GM19397 (cell line): ENCODE results near the gene MAB21L4.

Experiments used
- ATAC-seq: cut with Tn5 transposase; IDR thresholded peaks from one replicate; pipeline ENCODE4 v1.9.1; 2021; ENCODE audit warnings: mild to moderate bottlenecking, moderate library complexity; ENCODE audit not compliant: unreplicated experiment

MAB21L4 gene

DNA sequence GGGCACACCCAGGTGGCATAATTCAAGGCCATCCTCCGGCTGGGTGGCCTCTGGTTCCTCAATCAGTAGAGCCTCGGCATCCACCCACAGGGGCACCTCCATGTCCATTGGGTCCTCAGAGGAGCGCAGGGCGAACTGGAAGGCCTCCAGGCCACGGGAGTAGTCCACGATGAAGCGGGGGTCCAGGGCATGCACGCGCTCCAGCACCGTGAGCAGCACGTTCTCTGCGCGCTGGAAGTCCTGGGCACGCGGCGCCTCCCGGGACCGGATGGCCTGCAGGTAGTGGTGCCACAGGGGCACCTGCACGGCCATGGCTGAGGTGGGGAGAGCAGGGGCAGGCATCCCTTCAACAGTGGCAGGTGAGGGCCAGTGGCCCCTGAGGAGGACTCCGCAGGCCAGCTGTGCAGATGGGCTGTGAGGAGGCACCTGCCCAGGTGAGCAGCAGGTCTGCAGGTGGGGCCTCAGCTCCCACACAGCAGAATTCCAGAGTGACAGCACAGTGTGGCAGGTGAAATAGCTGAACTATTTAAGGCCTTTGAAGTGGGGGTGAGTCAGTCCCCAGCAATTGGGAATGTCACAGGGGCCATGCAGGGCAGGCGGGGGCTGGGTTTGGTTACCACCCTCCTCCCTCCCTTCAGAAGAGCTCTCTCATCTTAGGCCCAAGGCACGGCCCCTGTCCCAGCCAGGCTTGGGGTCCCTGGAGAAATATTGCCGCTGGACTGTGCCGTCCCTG is at the start of gene MAB21L4:
Gene MAB21L4, minus strand, starts transcription at position 501 of the 733 bp plus-strand sequence. Its CDS starts 159 bp downstream, at position 342.
- no peak for ATAC-seq

GRCh38 chr2:240936106-240936505 is 40.1 kb upstream of the MAB21L4 start:
- no peak for ATAC-seq

DNA sequence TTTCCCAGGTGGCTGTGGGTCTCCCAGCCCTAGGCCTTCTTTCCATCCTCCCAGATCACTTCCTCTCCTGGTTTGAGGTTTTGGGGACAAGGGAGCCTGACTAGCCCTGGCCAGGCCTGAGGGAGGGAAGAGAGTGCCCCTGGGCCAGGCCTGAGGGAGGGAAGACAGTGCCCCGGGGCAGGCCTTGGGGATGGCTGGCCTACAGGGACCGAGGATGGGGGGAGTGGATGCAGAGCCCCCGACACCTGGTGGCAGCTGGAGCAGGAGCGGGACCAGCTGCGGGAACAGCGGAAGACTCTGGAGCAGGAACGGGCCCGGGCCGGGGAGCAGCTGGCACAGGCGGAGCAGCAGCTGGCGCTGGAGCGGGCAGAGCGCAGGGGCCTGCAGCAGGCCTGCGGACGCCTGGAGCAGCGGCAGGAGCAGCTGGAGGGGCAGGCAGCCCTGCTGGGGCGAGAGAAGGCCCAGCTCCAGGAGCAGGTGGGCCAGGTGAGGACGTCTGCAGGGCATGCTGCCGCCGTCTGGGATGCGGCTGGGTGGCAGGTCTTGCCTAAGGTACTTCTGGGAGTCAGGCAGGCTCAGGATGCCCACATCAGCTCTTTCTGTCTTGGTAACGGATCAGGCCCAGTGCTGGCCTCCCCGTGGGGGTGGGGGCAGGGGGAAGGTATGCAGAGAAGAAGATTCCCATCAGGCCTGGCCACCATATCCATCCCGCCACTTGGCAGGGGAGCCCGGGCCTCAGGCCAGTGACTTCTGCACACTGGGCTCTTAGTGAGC is 39.3 kb upstream of the MAB21L4 start:
- ATAC-seq, result no peak

DNA sequence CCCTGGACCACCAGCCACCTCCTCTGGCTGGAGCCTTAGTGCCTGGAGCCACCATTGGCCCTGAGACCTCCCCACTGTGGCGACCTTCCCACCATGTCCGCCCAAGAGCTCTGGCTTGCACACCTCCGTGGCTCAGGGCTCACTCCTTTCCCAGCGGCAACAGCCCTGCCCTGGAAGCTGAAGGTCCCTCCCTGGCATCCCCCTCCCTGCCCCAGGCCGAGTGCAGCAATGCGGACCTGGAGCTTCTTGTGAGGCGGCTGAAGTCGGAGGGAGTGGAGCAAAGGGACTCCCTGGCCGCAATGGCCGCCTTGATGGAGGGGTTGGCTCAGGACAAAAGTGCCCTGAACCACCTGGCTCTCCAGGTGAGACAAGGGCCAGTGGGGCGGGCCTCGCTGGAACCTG is 38.7 kb upstream of the MAB21L4 start:
- ATAC-seq, result no peak

GRCh38 chr2:240933966-240934700 is 38.2 kb upstream of the MAB21L4 start:
- no peak for ATAC-seq

GRCh38 chr2:240933048-240933965 is 37.4 kb upstream of the MAB21L4 start:
- ATAC-seq, result no peak

DNA sequence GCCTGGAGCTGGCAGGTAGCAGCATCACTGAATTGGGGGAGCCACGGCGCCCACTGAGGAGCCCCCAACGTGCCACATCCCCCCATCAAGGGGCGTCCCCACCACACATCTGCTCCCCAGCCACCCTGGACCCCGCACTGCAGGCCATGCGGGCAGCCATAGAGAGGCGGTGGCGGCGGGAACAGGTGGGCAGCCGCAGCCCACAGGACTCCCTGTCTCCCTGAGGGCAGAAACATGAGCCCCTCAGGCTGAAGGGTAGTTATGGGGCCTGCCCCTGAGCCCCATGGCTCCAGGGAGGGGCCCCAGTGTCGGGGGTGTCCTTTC is 36.7 kb upstream of the MAB21L4 start:
- no peak for ATAC-seq

DNA sequence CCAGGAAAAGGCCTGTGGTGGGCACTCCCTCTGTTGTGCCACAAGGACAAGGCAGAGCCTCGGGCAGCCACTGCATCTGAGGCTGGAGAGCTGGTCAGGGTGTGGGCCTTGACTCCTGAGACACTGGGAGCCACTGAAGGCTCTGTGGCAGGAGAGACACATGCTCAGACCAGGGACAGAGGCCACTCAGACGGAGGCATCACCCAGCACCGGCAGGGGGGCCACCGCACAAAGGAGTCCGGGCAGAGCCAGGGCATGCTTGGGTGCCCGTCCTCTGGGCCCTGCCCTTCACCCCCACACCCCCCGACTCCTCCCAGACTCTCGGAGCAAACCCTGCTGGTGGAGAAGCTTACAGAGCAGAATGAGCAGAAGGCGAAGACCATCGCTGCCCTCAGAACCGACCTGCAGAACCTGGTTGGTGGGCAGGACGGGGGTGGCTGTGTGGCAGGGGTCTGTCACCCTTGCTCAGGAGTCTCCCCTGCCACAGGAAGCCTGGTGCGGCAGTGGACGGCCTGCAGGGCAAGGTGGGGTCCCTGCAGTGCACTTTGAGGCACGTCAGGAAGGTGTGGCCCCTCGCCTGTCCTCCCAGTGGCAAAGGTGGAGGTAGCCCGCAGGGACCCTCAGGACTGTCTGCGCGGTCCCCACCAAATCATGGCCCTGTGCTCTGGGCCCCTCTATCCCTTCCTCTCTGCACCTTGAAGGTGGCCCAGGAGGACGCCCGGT is 36.2 kb upstream of the MAB21L4 start:
- ATAC-seq, result no peak

DNA sequence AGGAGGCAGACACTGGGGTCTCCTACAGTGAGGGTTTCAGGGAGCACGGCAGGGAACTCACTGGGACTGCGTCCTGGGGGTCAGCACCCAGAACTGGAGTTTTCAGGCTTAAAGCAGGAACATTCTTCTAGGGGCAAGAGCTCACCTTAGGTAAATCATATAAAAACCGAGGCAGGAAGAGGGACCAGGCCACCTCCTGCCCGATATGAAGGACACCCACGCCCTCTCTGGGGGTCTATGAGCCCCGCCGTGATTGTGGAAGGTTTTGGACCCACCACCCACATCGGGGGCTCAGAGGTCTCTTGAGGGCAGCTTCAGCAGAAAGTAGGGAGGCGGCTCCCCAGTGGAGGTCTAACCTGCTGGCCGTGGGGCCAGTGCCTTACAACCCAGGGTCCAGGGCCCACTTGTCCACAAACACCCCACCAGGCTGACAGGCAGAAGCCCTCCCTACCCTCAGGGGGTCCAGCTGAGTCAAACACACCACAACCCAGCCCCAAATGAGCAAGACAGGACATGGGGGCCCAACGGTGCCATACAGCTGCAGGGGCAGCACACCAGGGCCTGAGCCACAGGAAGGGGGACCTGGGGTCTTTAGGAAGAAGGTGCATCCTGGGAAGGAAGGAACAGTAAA is 35.5 kb upstream of the MAB21L4 start:
- ATAC-seq, result no peak

DNA sequence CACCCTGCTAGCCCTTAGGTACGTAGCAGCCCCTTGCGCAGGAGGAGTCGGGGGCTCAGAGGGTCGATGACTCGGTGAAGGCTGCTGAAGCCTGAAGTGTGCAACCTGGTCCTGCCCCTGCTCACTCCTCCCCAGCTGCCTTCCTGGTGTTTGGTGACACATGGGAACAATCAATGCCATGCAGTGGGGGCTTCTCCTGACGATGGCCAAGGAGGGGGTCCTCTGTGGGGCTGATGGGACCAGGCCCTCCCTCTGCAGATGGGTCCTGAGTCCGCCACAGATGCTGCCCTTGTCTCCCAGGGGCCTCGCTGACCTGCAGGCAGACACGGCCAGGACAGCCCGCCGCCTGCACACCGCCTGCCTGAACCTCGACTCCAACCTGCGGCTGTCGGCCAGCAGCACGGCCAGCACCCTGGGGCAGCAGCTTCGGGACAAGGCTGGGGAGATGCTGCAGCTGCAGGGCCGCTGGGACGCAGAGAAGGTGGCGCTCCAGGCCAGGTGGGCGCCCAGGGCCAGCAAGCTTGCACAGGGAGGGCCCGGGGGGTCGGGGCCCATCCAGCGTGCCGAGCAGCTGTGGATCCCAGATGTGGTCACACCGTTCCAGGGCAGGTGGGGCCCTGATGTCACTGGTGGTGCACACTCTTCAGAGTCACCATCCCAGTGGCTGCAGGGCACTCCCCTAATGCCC is 34.8 kb upstream of the MAB21L4 start:
- ATAC-seq, result no peak

- no peak for ATAC-seq
Measured at GRCh38 chr2:240930096-240930630, 34.2 kb upstream of the MAB21L4 start.

DNA sequence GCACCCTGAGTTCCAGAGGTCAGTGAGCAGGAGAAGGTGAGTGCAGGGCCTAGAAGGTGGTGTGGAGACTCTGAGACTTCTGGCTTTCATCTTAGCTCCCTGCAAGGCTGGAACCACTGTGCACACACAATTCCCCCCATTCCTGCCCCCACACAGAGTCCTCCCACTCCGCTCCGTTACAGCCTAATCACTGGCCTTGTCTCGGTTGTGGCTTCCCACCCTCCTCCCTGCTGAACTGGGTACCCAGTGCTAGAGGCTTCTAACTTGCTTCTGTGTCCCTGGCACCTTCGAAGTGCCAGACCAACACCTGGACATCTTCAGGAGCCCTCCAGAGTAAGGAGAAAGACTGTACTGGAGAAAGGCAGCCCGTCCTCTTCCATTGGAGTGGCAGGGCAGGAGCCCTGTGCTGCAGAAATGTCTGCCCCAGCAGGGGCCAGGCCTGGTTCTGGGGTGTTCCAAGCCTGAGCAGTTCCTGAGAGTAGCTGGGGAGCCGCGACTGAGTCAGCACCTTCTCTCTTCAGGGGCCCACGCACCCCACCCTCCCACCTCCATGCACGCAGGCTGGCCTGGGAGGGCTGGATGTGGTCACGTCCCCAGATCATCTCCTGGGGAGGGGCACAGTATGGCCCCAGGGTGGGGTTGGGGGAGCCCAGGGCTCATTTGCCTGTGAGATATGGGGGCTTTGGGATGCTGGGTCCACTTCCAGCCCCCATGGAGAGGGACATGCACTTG is 33.6 kb upstream of the MAB21L4 start:
- ATAC-seq, result no peak

DNA sequence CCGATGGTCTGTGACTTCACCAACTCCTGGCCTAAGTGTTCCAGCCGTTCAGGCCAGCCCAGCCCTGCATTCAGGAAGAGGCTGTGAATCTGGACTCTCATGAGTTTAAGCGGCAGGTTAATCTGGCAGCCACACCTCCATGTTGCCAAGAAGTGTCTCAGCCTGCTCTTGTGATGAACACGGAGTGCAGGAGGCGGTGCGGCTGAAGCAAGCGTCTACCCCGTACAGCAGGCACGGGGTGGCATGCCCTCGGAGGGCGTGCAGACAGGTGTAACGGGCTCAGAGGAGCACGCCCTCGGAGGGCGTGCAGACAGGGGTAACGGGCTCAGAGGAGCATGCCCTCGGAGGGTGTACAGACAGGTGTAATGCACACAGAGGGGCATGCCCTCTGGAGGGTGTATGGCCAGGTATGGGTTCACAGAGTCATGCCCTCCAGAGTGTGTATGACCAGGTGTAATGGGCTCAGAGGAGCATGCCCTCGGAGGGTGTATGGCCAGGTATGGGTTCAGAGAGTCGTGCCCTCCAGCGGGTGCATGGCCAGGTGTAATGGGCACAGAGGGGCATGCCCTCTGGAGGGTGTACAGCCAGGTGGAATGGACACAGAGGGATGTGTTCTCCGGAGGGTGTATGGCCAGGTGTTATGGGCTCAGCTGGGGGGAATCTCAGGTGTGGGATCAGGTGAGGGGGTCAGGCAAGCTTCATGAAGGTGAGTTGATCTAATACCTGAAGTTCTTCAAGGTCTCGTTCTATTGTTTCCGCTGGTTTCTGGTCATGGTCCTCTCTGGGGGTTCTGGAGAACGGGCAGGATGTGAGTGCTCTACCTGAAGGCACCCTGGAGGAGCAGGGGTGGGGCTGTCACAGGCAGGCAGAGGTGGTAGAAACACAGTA is 32.8 kb upstream of the MAB21L4 start:
- no peak for ATAC-seq

GRCh38 chr2:240927390-240927781 is 31.4 kb upstream of the MAB21L4 start:
- ATAC-seq, result no peak

GRCh38 chr2:240926516-240927389 is 30.8 kb upstream of the MAB21L4 start:
- ATAC-seq, result no peak
